Lung (tissue), 12 donors: ENCODE results near the gene FZD10. TPM values are rescaled to one million over a fixed set of nuclear protein-coding genes. Genes with fewer than 3 reads are reported as not detected.

Source experiments
- ATAC-seq: fragments of 200-7000 bp; cut with Tn5 transposase; one replicate; pipeline ENCODE4 v1.9.1; 2020; ENCODE audit warnings: moderate number of reproducible peaks; ENCODE audit not compliant: insufficient read depth, low FRiP score
- DNase-seq, 3 donors: peaks; one replicate each; pipeline ENCODE4 v3.0.0-alpha.2; 2013 to 2017
- H3K27ac ChIP-seq, 2 donors: one replicate each; pipeline ENCODE4 v1.5.1; 2013; ENCODE audit warnings: mild to moderate bottlenecking in 2 of 2, moderate library complexity in 2 of 2, control low read depth in 1 of 2, inconsistent platforms in 1 of 2, low read depth in 1 of 2, low read length in 1 of 2
- H3K27me3 ChIP-seq, 3 donors: one replicate each; pipeline ENCODE4 v1.5.1; 2013; ENCODE audit warnings: low read length in 2 of 3; ENCODE audit not compliant: control insufficient read depth in 3 of 3, insufficient read depth in 3 of 3
- H3K36me3 ChIP-seq, 4 donors: one replicate each; pipeline ENCODE4 v1.5.1; 2013; ENCODE audit warnings: low read length in 4 of 4, mild to moderate bottlenecking in 1 of 4, moderate library complexity in 1 of 4; ENCODE audit not compliant: control insufficient read depth in 4 of 4, insufficient read depth in 4 of 4
- H3K4me1 ChIP-seq, 5 donors: one replicate each; pipeline ENCODE4 v1.5.1; 2013; ENCODE audit warnings: low read length in 5 of 5, mild to moderate bottlenecking in 2 of 5, moderate library complexity in 1 of 5; ENCODE audit not compliant: control insufficient read depth in 5 of 5, insufficient read depth in 5 of 5
- H3K4me3 ChIP-seq: one replicate; pipeline ENCODE4 v1.5.1; 2013; ENCODE audit warnings: mild to moderate bottlenecking, control low read depth, moderate library complexity
- H3K9ac ChIP-seq, 2 donors: one replicate each; pipeline ENCODE4 v1.5.1; 2013; ENCODE audit warnings: low read length in 2 of 2, control low read depth in 1 of 2; ENCODE audit not compliant: insufficient read depth in 1 of 2
- H3K9me3 ChIP-seq, 4 donors: one replicate each; pipeline ENCODE4 v1.5.1; 2013; ENCODE audit warnings: low read length in 3 of 4, mild to moderate bottlenecking in 1 of 4, moderate library complexity in 1 of 4; ENCODE audit not compliant: control insufficient read depth in 4 of 4, insufficient read depth in 3 of 4
- CTCF ChIP-seq: IDR thresholded peaks from 2 replicates; pipeline ENCODE4 v1.5.1; 2012; ENCODE audit warnings: mild to moderate bottlenecking; ENCODE audit errors: control extremely low read depth, extremely low read depth
- WGBS, 2 donors: extraction: QIAGEN DNeasy Blood & Tissue Kit; methylation state at CpG; one replicate each; pipeline ENCODE4 v1.1.7; 2013; 5-methylcytosine and 5-hydroxymethylcytosine counted together
- polyA plus RNA-seq, 2 donors: library from polyadenylated mRNA; stranded (reverse); fragments of 200-250 nt; gene quantifications; one replicate each; pipeline ENCODE4 v1.2.1, GENCODE V29; 2013
- total RNA-seq, 2 donors: library from RNA; depleted of rRNA in 1 of 2; stranded (reverse); fragments of >200 nt in 1 of 2; gene quantifications; one replicate each; pipeline ENCODE4 v1.2.1, GENCODE V29; 2014 to 2021
- donor health status: control.
- donor health status: control.
- donor health status: Bipolar disorder and iron deficiency.
- donor health status: healthy.
- donor health status: DM: yes; HTN: yes; CAD: no.

Gene FZD10
- total and polyA plus RNA-seq, 4 donors: 0.49 to 1.8 (median 1.1) TPM

GRCh38 chr12:130152386-130152785, 9.9 kb upstream of the FZD10 start:
- H3K9me3 ChIP-seq: peaks cover 0 to 2% (median 0%) of the 10 kb centered on the region in 4 donors
- DNase-seq: no peak
- peaks cover 0 to 43% (median 8%) of the 10 kb centered on the region in 3 donors for H3K27me3 ChIP-seq
- no peak for TF ChIP-seq CTCF
- H3K4me1 ChIP-seq: no peaks in the 10 kb centered on the region
- no peak overlapping the region for H3K27ac ChIP-seq
- H3K9ac ChIP-seq: no peak overlapping the region
- no peaks in the 10 kb centered on the region for H3K36me3 ChIP-seq
- 90 to 94% methylated on average over 12 of the region's 12 CpGs for WGBS, 2 donors
- no peak overlapping the region for H3K4me3 ChIP-seq
- ATAC-seq: no peak

GRCh38 chr12:130153803-130154202, 8.5 kb upstream of the FZD10 start:
- Histone ChIP-seq H3K4me3 (no peak overlapping the region), H3K9ac (no peak overlapping the region), H3K36me3 (no peaks in the 10 kb centered on the region), H3K27ac (no peak overlapping the region), H3K4me1 (no peaks in the 10 kb centered on the region), H3K27me3 (peaks cover 0 to 50% (median 16%) of the 10 kb centered on the region in 3 donors), H3K9me3 (peaks cover 0 to 2% (median 0%) of the 10 kb centered on the region in 4 donors)
- 86 to 91% methylated on average over 7 of the region's 7 CpGs for WGBS, 2 donors
- ATAC-seq (no peak), DNase-seq (no peak)
- no peak for TF ChIP-seq CTCF

- Histone ChIP-seq H3K9ac (no peak overlapping the region), H3K4me1 (no peaks in the 10 kb centered on the region), H3K4me3 (no peak overlapping the region), H3K36me3 (no peaks in the 10 kb centered on the region), H3K27me3 (peaks cover 0 to 53% (median 19%) of the 10 kb centered on the region in 3 donors), H3K27ac (no peak overlapping the region), H3K9me3 (peaks cover 0 to 2% (median 0%) of the 10 kb centered on the region in 4 donors)
- TF ChIP-seq CTCF: no peak
- DNase-seq (no peak), ATAC-seq (no peak)
- 82 to 88% methylated on average over 22 of the region's 22 CpGs for WGBS, 2 donors
Measured at GRCh38 chr12:130154276-130155070, 7.8 kb upstream of the FZD10 start.
